Sigmoid colon (tissue), 4 donors: ENCODE results near the gene HSD17B12.

ENCODE experiments used
- EP300 ChIP-seq, 4 donors: sonication (generic); formaldehyde crosslinking; IDR thresholded peaks; one replicate each; pipeline ENCODE4 v1.6.1; 2017; ENCODE audit warnings: antibody characterized with exemption in 4 of 4
- POLR2A ChIP-seq, 2 donors: fragments of 450-650 bp; IDR thresholded peaks; one replicate each; pipeline ENCODE4 v1.6.1; 2016; ENCODE audit warnings: antibody characterized with exemption in 2 of 2, mild to moderate bottlenecking in 2 of 2, moderate library complexity in 2 of 2

DNA sequence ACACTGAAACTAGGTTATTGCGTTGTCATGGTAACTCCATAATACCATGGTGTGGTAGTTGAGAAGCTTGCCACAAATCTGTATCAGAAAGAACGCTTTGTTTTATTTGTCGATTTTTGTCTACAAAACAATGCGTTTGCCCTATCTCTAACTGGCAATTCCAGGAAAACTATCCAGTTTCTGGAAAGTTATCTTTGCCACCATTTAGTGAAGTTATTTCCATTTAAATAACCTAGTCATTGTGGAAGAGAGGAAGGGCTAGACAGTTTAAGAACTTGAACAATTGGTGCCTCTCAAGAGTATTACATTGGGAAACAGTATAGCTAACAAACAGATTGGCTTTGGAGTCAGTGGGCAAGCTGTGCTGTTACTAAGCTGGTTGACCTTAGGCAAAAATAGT lies 7.9 kb downstream of the HSD17B12 start:
- TF ChIP-seq EP300 (IDR thresholded peaks at IDR 0.05) (no peak), POLR2A (IDR thresholded peaks at IDR 0.05) (no peak)
